Stimulated activated naive CD8-positive, alpha-beta T cell treated with anti-CD3 and anti-CD28 coated beads, Interleukin-15, amount 100 ng/mL, for 72 hours (primary cell): Measurements from ENCODE around the gene NCKAP1.

Experiments used
- ATAC-seq: fragments of 150-1000 bp; cut with Tn5 transposase; 2 replicates; pipeline ENCODE4 v1.10.0; 2021; ENCODE audit warnings: mild to moderate bottlenecking, moderate library complexity
- DNase-seq, 2 donors: peaks; one replicate each; pipeline ENCODE4 v3.0.0; 2021 to 2022
- H3K27ac Mint-ChIP-seq, 2 donors: one replicate each; pipeline ENCODE4 v1.8.0; 2022; ENCODE audit warnings: mild to moderate bottlenecking in 2 of 2, mixed read lengths in 2 of 2, moderate library complexity in 2 of 2
- H3K27me3 Mint-ChIP-seq: one replicate; pipeline ENCODE4 v1.8.0; 2022; ENCODE audit warnings: mixed read lengths
- H3K4me1 Mint-ChIP-seq: one replicate; pipeline ENCODE4 v1.8.0; 2022; ENCODE audit warnings: mild to moderate bottlenecking, mixed read lengths
- H3K4me3 Mint-ChIP-seq, 2 donors: one replicate each; pipeline ENCODE4 v1.8.0; 2022; ENCODE audit warnings: mild to moderate bottlenecking in 2 of 2, mixed read lengths in 2 of 2, moderate library complexity in 1 of 2
- H3K9me3 Mint-ChIP-seq, 2 donors: one replicate each; pipeline ENCODE4 v1.8.0; 2022; ENCODE audit warnings: mixed read lengths in 2 of 2

The NCKAP1 gene

GRCh38 chr2:182868054-182868796 is 170.0 kb downstream of the NCKAP1 start:
- DNase-seq (no peak), ATAC-seq (no peak)
- no peaks in the 10 kb centered on the region for H3K9me3 Mint-ChIP-seq
- H3K4me1 Mint-ChIP-seq = peaks cover 22% of the 10 kb centered on the region
- H3K27me3 Mint-ChIP-seq = peaks cover 84% of the 10 kb centered on the region
- no peak overlapping the region for H3K4me3 Mint-ChIP-seq
- H3K27ac Mint-ChIP-seq = no peak overlapping the region

- Mint-ChIP-seq H3K27me3 (peaks cover 83% of the 10 kb centered on the region), H3K4me3 (peak overlapping the region; percentile 76 to 84), H3K9me3 (no peaks in the 10 kb centered on the region), H3K27ac (no peak overlapping the region), H3K4me1 (peaks cover 22% of the 10 kb centered on the region)
- ATAC-seq (no peak), DNase-seq (no peak)
Observed at GRCh38 chr2:182867426-182868053, 170.7 kb downstream of the NCKAP1 start.

- H3K4me3 Mint-ChIP-seq = peak within 1 kb of the TSS; percentile 76 to 84
- peaks cover 75% of the 10 kb centered on the region for H3K27me3 Mint-ChIP-seq
- DNase-seq = peak; percentile 10 to 17
- H3K4me1 Mint-ChIP-seq = peaks cover 22% of the 10 kb centered on the region
- H3K9me3 Mint-ChIP-seq = no peaks in the 10 kb centered on the region
- peak within 1 kb of the TSS in 1 of 2 donors; percentile 31 for H3K27ac Mint-ChIP-seq
- ATAC-seq = peak; percentile 63
Observed at GRCh38 chr2:182866461-182867406, 171.5 kb downstream of the NCKAP1 start, which contains the start of gene FRZB. Gene FRZB, minus strand, starts transcription at chr2:182866637. Its CDS starts 85 bp downstream, at chr2:182866552.

- no peaks in the 10 kb centered on the region for H3K9me3 Mint-ChIP-seq
- peak; percentile 1 to 9 for DNase-seq
- no peak overlapping the region for H3K27ac Mint-ChIP-seq
- peaks cover 68% of the 10 kb centered on the region for H3K27me3 Mint-ChIP-seq
- peak overlapping the region; percentile 76 to 84 for H3K4me3 Mint-ChIP-seq
- H3K4me1 Mint-ChIP-seq = peaks cover 22% of the 10 kb centered on the region
- ATAC-seq = peak; percentile 38
Observed at GRCh38 chr2:182866095-182866460, 172.2 kb downstream of the NCKAP1 start.

GRCh38 chr2:182864949-182865570 is 173.2 kb downstream of the NCKAP1 start:
- peaks cover 22% of the 10 kb centered on the region for H3K4me1 Mint-ChIP-seq
- peaks cover 66% of the 10 kb centered on the region for H3K27me3 Mint-ChIP-seq
- no peak overlapping the region for H3K4me3 Mint-ChIP-seq
- DNase-seq (no peak), ATAC-seq (no peak)
- H3K27ac Mint-ChIP-seq = no peak overlapping the region
- H3K9me3 Mint-ChIP-seq = no peaks in the 10 kb centered on the region

GRCh38 chr2:182863642-182864041 is 174.6 kb downstream of the NCKAP1 start:
- no peaks in the 10 kb centered on the region for H3K9me3 Mint-ChIP-seq
- ATAC-seq (no peak), DNase-seq (no peak)
- peaks cover 52% of the 10 kb centered on the region for H3K27me3 Mint-ChIP-seq
- peaks cover 22% of the 10 kb centered on the region for H3K4me1 Mint-ChIP-seq
- H3K4me3 Mint-ChIP-seq = no peak overlapping the region
- no peak overlapping the region for H3K27ac Mint-ChIP-seq

- ATAC-seq (no peak), DNase-seq (no peak)
- Mint-ChIP-seq H3K27me3 (peaks cover 45% of the 10 kb centered on the region), H3K9me3 (no peaks in the 10 kb centered on the region), H3K4me3 (no peak overlapping the region), H3K27ac (no peak overlapping the region), H3K4me1 (peaks cover 17% of the 10 kb centered on the region)
Observed at GRCh38 chr2:182862091-182862490, 176.2 kb downstream of the NCKAP1 start.

GRCh38 chr2:182860858-182861257 is 177.4 kb downstream of the NCKAP1 start:
- Mint-ChIP-seq H3K4me3 (no peak overlapping the region), H3K27me3 (peaks cover 33% of the 10 kb centered on the region), H3K27ac (no peak overlapping the region), H3K9me3 (no peaks in the 10 kb centered on the region), H3K4me1 (peaks cover 5% of the 10 kb centered on the region)
- no peak for DNase-seq
- ATAC-seq = no peak
